Breast epithelium (tissue), 3 donors: ENCODE data around the gene GNAI1.

Experiments used
- CTCF ChIP-seq, 3 donors: fragments of 450-650 bp; IDR thresholded peaks; one replicate each; pipeline ENCODE4 v1.5.1; 2016 to 2017; ENCODE audit warnings: antibody characterized with exemption in 3 of 3, mild to moderate bottlenecking in 3 of 3, moderate library complexity in 3 of 3
- POLR2A ChIP-seq: fragments of 450-650 bp; IDR thresholded peaks from one replicate; pipeline ENCODE4 v1.6.1; 2016; ENCODE audit warnings: antibody characterized with exemption, mild to moderate bottlenecking, moderate library complexity

- no peak for TF ChIP-seq CTCF (IDR thresholded peaks at IDR 0.05)
- TF ChIP-seq POLR2A = no peak
Observed at GRCh38 chr7:80134115-80134535, 506 bp upstream of the GNAI1 start.
